HG02981 (cell line): ENCODE measurements around the gene MAST4.

ENCODE experiments used
- ATAC-seq: cut with Tn5 transposase; IDR thresholded peaks from one replicate; pipeline ENCODE4 v1.9.1; 2021; ENCODE audit warnings: mild to moderate bottlenecking, moderate library complexity; ENCODE audit not compliant: unreplicated experiment

Gene MAST4

DNA sequence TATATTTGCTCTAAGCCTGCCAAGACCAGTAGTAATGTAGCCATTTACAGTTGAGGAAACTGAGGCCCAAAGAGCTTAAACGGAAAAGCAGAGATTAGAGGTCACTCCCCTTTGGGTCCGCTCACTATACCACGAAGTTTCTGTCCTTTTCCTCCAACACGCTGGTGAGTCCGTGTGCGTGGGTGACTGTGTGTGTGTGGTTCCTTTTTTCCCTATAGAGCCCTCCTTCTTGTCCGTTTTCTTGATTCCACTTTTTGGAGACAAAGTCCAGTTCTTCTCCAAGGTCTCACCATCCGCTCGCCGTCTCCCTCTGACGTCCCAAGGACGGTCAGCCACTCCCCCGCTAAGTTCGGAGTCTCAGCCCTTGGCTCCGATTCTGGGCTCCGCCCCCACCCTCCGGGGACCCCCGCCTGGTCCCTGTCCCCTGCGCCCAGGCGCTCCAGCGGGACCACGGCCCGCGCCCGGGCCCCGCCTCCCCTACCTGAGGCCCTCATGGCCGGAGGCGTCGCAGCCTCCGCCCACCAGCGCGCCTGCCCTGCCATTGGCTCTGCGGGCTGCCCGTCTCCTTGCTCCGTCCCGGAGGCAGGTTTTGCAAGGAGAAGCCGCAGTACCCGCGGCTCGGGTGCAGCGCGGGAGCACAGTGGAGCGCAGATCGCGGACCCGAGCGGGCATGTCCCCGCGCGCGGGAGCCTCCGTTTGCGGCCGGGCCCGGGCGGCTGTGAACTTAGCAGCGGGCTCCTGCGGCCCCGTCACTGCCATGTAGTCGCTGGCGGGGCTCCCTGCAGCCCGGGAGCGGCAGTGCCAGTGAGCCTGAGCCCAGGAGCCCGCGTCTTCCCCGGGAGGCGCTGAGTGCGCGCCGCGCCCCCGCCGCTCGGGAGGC, at the start of gene MAST4:
Gene MAST4, plus strand, starts transcription at position 638 of the 880 bp plus-strand sequence. CDS start 263 bp downstream, outside the sequence.
- ATAC-seq = peak; percentile 97

GRCh38 chr5:66546541-66546940, 49.7 kb upstream of the MAST4 start:
- ATAC-seq = no peak

DNA sequence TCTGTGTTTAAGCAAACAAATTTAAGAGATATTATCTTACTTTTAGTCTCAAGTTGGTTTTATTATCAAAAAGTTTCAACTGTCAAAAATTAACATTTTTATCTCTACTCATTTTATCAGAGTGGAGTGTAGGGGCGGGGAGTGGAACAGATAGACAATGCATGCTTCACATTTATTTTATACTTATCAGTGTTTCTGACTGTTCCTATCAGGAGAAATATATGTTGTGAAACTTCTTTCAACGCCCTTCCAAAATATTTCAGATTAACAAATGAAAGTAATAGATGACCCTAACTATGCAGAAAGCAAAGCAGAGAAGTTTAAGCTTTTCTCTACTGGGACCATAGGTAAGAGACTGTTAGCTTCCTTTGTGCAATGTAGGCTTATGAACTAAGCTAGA, 44.9 kb upstream of the MAST4 start:
- ATAC-seq = no peak

DNA sequence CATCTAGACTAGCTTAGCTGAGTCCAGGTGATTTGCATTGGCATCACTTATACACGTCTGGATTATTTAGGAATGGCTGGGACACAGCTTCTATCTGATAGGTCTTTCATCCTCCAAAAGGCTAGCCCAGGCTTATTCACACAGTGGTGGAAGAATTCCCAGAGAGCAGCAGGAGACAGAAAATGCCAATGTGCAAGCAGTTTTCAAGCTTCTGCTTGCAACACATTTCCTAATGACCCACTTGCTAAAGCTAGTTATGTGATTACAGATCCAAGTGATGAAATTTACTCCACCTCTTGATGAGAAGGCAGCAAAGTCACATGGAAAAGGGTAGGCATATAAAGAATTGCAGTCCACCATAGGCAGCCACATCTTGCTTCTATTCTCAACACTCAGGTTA, 44.2 kb upstream of the MAST4 start:
- ATAC-seq = no peak

GRCh38 chr5:66553368-66553912, 42.8 kb upstream of the MAST4 start:
- ATAC-seq = no peak

DNA sequence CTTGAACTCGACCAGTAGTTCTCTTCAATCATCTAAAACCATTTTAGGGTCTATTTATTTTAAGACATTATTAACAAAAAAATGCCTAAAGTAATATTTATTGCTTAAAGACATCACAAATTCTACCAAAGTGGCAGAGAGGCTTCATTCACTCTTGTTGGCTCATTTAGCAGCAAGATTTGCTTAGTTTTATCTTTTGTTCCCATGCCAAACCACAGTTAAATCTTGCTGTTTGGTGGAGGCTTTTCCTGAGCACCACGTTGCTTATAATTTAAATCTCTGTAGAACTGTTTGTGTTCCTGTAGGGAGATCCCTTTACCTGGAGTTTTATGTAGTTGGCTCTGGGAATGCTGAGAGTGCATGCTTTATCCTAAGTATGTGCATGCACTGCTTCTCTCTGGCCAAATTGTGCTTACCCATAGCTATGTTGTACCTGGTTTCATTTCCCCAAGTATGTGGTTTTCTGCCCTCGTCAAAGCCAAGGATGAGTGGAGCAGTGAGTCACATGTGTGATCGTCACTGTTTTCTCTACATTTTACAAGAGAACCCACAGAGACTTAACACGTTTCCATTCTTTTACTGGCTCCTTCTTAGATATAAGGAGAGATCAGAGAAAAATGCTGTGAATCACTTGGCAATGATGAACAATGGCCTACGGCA, 42.1 kb upstream of the MAST4 start:
- ATAC-seq = peak; percentile 97

- ATAC-seq = no peak
These were observed 41.3 kb upstream of the MAST4 start for GRCh38 chr5:66554884-66555283.

DNA sequence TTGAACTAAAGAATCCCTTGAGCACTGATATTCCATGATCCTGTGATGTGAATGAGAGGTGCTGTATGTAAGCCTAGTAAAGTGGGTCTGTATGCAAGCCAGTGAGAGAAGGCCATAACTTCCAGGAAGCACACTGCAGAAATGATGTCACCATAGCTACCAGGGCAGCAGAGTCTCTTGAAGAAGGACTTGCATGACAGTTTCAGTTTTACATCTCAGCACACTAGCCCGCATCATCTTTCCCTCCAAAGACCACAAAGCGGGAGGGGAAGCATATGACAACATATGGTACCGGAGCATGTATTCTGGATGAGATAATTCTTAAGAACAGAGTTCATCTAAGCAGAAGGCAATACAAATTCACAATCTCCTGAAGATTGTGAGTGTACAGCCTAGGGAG, 37.6 kb upstream of the MAST4 start:
- peak; percentile 54 for ATAC-seq

DNA sequence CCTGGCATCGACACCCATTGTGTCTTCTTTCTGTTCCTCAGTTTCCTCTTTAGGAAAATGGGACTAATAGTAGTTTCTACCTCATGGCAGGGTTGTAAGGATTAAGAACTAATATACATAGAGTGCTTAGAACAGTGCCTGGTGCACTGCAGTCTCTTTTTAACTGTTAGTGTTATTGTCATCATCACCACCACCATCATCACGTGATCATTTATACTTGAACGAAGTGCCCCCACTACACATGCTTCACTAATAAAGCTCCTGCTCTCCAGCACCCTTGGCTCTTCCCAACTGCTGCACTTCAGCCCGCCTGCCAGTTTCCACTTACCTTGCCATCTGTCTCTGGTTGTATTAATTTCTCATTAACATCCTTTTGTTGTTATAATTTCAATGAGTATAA, 35.8 kb upstream of the MAST4 start:
- no peak for ATAC-seq

DNA sequence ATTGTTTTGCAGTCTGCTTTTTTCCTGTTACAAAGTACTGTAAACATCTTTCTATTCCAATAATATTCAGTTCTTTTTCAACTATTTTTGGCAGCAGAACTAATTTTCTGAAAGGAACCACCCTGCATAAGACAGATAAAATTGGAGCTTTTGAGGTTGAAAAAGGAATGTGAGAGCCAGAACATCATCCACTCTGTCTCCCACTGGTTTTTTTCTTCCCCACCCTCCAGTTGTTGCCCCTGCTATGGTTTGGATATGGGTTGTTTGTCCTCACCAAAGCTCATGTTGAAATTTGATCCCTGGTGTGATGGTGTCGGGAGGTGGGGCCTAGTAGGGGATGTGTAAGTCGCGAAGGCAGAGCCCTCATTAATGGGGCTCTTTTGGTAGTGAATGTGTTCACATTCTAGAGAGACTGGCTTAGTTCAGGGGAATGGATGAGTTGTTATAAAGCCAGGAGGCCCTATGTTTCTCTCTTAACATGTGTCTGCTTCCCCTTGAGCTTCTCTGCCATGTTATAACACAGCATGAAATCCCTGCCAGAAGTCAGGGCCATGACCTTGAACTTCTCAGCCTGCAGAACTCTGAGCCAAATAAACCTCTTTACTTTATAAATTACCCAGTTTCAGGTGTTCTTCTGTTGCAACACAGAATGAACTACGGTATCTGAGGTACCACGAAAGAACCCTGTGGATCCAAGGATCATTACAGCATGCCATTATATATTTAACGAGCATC, 34.8 kb upstream of the MAST4 start:
- ATAC-seq = no peak

DNA sequence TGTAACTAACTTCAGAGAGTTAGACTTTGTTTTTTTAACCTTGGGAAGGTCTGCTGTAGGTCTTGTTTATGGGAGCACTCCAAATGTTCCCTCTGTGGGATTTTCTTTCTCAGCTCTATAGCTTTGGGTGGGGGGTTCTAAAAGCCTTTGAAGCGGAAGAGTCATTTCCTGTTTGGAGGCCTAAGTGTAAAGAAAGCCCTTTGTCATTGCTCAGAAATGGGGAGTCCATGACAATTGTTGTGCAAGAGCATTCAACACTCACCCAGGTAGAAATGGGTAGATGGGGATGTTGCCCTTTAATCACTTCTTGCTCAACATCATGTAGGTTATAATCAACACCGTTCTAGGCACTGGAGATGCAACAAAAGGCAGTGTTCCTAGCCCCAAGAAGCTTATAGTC, 30.3 kb upstream of the MAST4 start:
- ATAC-seq = no peak

DNA sequence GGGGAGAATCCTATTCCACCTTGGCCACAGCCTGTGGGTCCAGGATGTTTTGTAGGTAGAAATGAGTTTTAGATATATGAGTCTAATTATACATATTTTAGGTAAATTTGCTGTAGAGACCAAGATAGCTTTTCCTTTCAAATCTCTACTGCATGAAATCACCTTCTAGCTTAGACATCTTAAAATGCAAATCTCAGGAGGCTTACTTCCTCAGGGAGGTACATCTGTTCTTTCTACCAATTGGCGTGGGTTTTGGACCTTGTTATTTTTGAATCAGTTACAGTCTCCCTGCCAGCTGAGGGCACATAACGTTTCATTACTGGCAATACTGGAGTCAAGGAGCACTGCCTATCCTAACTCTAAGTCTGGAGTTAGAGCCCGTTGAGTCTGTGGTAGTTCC, 28.7 kb upstream of the MAST4 start:
- no peak for ATAC-seq

- no peak for ATAC-seq
These were observed 26.0 kb upstream of the MAST4 start for GRCh38 chr5:66570201-66570600.

DNA sequence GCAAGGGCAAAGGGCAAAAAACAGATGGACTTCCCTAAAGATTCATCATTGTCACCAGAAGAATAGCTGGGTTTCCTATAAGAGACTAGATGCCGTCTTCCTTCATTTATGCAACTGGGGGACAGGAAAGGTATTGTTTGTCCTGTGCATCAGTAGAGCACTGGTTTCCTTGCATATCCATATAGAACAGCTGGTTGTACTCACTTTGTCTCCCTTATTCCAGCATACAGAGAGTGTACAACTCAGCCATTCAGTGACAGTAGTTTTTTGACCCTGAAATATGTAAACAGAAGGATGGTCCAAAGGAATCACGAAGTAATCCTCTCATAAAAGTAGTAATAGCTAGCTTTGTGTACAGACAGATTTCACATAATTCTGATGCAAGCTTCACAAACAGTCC, 22.5 kb upstream of the MAST4 start:
- no peak for ATAC-seq

DNA sequence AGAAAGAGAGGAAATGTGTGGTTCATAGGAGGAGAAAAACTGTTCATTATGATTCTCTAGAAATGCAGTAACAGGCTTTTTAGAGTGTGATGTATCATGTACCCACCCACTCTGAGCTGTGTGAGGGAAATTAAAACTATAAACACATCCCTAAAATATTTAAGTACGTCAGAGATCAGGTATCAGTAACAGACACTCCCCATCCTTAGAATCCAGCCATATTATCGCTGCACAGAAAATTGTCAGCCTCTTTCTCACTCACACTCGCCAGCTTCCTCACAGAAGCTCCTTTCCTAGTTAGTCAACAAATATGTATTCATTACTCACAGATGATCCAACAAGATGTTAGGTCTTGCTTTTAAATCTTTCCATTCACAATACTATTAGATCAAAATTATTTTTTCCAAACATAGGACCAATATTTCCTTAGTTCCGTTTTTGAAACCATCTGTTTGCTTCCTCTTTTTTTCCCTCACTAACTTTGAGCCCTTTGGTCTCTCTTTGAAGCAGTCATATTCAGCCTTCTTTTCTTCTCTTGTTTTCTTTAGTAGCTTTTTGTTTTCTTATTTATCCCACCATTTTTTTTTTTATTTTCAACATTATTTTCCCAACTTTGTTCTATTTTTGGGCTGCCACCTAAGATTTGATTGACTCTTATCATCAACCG, 13.6 kb upstream of the MAST4 start:
- no peak for ATAC-seq

DNA sequence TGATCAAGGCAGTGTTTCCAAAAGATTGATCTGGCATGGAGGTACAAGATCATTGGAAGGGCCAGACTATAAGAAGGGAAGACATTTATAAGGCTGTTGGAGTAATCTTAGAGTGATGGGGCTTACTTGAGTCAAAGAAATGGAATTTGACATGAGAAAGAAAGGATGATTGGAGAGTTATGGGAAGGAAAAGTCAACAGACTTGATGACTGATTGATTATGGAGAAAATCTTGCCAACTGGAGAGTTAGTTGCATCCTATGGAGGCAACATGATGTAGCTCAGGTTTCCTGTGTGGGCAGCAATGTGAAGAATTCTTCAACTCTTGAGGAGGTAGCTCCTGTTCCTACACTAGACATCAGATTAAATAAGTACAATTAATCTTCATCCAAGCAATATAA, 10.9 kb upstream of the MAST4 start:
- no peak for ATAC-seq

DNA sequence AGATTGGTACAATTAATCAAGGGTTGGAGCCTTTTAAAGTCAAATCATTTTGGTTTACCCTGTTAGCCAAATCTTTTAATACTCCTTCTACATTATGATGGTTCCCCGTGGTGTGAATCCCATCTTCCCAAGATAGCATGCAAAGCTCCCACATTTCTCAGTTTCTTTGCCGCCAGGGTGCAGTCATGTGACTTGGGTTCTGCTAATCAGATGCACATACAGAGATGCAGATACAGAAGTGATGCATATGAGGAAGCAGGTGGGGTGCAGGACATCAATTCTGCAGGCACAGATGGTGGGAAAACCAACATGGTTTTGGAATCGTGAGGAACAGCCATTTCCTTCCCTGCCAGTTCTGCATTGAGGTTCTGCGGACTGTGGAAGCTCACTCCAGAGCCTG, 8.4 kb upstream of the MAST4 start:
- ATAC-seq = no peak

DNA sequence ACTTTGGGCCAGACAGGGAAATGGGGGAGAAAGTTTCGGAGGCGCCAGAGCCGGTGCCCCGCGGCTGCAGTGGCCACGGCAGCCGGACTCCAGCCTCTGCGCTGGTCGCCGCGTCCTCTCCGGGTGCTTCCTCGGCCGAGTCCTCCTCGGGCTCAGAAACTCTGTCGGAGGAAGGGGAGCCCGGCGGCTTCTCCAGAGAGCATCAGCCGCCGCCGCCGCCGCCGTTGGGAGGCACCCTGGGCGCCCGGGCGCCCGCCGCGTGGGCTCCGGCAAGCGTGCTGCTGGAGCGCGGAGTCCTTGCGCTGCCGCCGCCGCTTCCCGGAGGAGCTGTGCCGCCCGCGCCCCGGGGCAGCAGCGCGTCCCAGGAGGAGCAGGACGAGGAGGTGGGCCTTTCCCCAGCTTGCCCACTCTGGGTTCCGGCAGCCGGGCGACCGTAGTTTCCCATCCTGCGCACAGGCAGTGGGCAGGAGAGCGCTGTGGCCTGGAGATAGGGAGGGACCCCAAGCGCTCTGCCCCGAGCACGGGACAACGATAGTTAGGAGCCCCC, 516 bp downstream of the MAST4 start:
- peak; percentile 24 for ATAC-seq

DNA sequence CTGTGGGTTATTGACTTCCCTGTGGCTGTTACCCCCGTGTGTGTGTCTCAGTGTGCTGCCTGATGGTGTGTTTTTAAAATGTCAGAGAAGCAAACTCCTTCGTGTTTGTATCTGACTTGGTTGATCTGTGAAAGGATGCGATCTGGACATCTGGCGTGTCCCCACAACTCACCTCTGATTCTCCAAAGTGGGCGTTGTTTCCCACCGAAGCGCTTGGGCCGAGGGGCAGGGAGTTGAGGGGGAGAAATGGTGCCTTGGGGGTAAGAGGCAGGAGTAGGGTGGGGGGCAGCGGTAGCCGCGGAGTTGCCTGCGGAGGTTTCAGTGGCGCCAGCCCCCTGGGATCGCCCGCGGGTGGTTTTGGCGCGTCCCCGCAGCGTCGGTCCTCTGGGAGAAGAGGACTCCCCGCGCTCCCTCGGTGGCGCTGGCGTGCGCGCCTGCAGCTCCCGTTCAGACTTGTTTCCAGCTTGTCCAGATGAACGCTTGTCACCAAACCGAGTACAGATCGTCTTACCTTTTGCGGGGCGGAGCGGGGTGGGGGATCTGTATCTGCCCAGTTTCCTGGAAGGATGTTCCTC, 1.1 kb downstream of the MAST4 start:
- ATAC-seq = no peak

GRCh38 chr5:66602621-66603020, 6.4 kb downstream of the MAST4 start:
- ATAC-seq = no peak
